PFSK-1 (cell line): ENCODE data around the gene LEFTY1.

Experiments used
- POLR2AphosphoS5 ChIP-seq: IDR thresholded peaks from 2 replicates; pipeline ENCODE4 v1.6.1; 2012; ENCODE audit warnings: low read depth, mild to moderate bottlenecking, control low read depth, low read length, moderate library complexity
- SIN3A ChIP-seq: IDR thresholded peaks from 2 replicates; pipeline ENCODE4 v1.6.1; 2012; ENCODE audit warnings: mild to moderate bottlenecking, low read length, moderate library complexity, borderline replicate concordance; ENCODE audit not compliant: insufficient read depth
- TAF1 ChIP-seq: IDR thresholded peaks from 2 replicates; pipeline ENCODE4 v1.6.1; 2012; ENCODE audit warnings: low read length, control low read depth, borderline replicate concordance; ENCODE audit not compliant: insufficient read depth

DNA sequence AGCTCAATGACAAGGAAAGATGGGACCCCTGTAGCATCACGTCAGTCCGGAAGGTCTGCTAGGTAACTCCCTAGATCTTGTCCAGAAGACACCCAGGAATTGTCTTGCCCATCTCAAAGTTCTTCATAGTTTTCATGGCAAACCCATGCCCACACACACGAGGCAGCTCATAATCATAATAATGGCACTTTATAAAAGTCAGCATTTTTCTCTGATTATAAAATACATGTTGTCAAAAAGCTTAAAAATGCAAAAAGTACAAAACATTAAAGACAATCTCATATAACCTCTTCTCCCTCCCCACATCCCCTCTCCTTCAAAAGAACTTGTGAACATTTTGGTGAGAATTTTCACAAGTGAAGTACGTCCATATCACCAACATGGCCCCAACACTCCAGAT is 48.2 kb downstream of the LEFTY1 start:
- TF ChIP-seq TAF1 (no peak), SIN3A (no peak), POLR2AphosphoS5 (no peak)
